HEK293 (cell line): ENCODE measurements around the gene C1orf21.

Source experiments
- CTCF ChIA-PET: fragments of 350-600 bp; formaldehyde crosslinking; extraction: SDS; loops from one replicate; lab custom pipeline; 2021; ENCODE audit warnings: antibody characterized with exemption; lab: Yijun Ruan, JAX
- POLR2A ChIA-PET: fragments of 300-600 bp; formaldehyde crosslinking; extraction: SDS; loops from one replicate; lab custom pipeline; 2020; ENCODE audit warnings: antibody characterized with exemption, inconsistent platforms; lab: Yijun Ruan, JAX
- H3K27ac ChIP-seq: fragments of 200-500 bp; sonication (Bioruptor generic); 2 replicates; pipeline ENCODE4 v1.5.1; 2014; ENCODE audit warnings: low read depth, low read length, control low read depth, inconsistent platforms; ENCODE audit errors: extremely low read depth
- H3K36me3 ChIP-seq, 2 experiments: fragments of 200-500 bp in 1 of 2; sonication (Bioruptor generic) in 1 of 2; 1 replicate in 1 of 2; 2 replicates in 1 of 2; pipeline ENCODE4 v1.5.1; 2014 to 2017; ENCODE audit warnings: inconsistent platforms in 2 of 2, low read length in 2 of 2; ENCODE audit not compliant: control insufficient read depth in 2 of 2, insufficient read depth in 1 of 2
- H3K4me1 ChIP-seq: fragments of 200-500 bp; sonication (Bioruptor generic); 2 replicates; pipeline ENCODE4 v1.5.1; 2014; ENCODE audit warnings: mild to moderate bottlenecking, low read length, inconsistent platforms; ENCODE audit not compliant: control insufficient read depth, insufficient read depth
- H3K4me3 ChIP-seq: 2 replicates; pipeline ENCODE4 v1.5.1; 2011; ENCODE audit warnings: low read depth, mild to moderate bottlenecking, control low read depth, low read length, moderate library complexity
- H3K9me3 ChIP-seq: fragments of 200-500 bp; sonication (Bioruptor generic); 2 replicates; pipeline ENCODE4 v1.5.1; 2014; ENCODE audit warnings: low read depth, low read length, inconsistent platforms; ENCODE audit not compliant: control insufficient read depth, insufficient read depth
- BCL11B ChIP-seq: fragments of 450-650 bp; formaldehyde crosslinking; IDR thresholded peaks from 2 replicates; pipeline ENCODE4 v1.5.1; 2016; ENCODE audit warnings: low read depth, missing biosample characterization, missing genetic modification characterization
- HIC1 ChIP-seq: fragments of 450-650 bp; formaldehyde crosslinking; IDR thresholded peaks from 2 replicates; pipeline ENCODE4 v1.5.1; 2016; ENCODE audit warnings: missing biosample characterization, missing genetic modification characterization
- HOXA7 ChIP-seq: sonication (generic); formaldehyde crosslinking; IDR thresholded peaks from 2 replicates; pipeline ENCODE4 v1.8.1; 2022; ENCODE audit warnings: missing genetic modification reagents, borderline replicate concordance
- HOXC10 ChIP-seq: sonication (generic); formaldehyde crosslinking; IDR thresholded peaks from 2 replicates; pipeline ENCODE4 v1.8.1; 2023; ENCODE audit warnings: mild to moderate bottlenecking, missing genetic modification reagents
- KLF9 ChIP-seq: fragments of 450-650 bp; formaldehyde crosslinking; IDR thresholded peaks from 2 replicates; pipeline ENCODE4 v1.5.1; 2016; ENCODE audit warnings: missing biosample characterization, missing genetic modification characterization, low read depth
- PRDM10 ChIP-seq: fragments of 450-650 bp; formaldehyde crosslinking; IDR thresholded peaks from 2 replicates; pipeline ENCODE4 v1.5.1; 2016; ENCODE audit warnings: missing biosample characterization, missing genetic modification characterization
- PRDM2 ChIP-seq: fragments of 450-650 bp; formaldehyde crosslinking; IDR thresholded peaks from 2 replicates; pipeline ENCODE4 v1.5.1; 2016; ENCODE audit warnings: missing biosample characterization, missing genetic modification characterization, borderline replicate concordance
- SP7 ChIP-seq: fragments of 450-650 bp; formaldehyde crosslinking; IDR thresholded peaks from 2 replicates; pipeline ENCODE4 v1.5.1; 2016; ENCODE audit warnings: missing biosample characterization, missing genetic modification characterization
- ZBTB49 ChIP-seq: fragments of 450-650 bp; formaldehyde crosslinking; IDR thresholded peaks from 2 replicates; pipeline ENCODE4 v1.5.1; 2016; ENCODE audit warnings: missing biosample characterization, missing genetic modification characterization, low read depth
- ZFP3 ChIP-seq: fragments of 450-650 bp; formaldehyde crosslinking; IDR thresholded peaks from 2 replicates; pipeline ENCODE4 v1.5.1; 2016; ENCODE audit warnings: low read depth, missing biosample characterization, missing genetic modification characterization
- ZNF138 ChIP-seq: fragments of 450-650 bp; formaldehyde crosslinking; IDR thresholded peaks from 2 replicates; pipeline ENCODE4 v1.5.1; 2016; ENCODE audit warnings: missing biosample characterization, missing genetic modification characterization, borderline replicate concordance
- ZNF2 ChIP-seq: fragments of 450-650 bp; formaldehyde crosslinking; IDR thresholded peaks from 2 replicates; pipeline ENCODE4 v1.5.1; 2016; ENCODE audit warnings: missing biosample characterization, missing genetic modification characterization
- ZNF335 ChIP-seq: fragments of 450-650 bp; formaldehyde crosslinking; conservative IDR thresholded peaks from 2 replicates; pipeline ENCODE4 v1.5.1; 2016; ENCODE audit warnings: missing biosample characterization, missing genetic modification characterization
- ZNF362 ChIP-seq: fragments of 450-650 bp; formaldehyde crosslinking; IDR thresholded peaks from 2 replicates; pipeline ENCODE4 v1.5.1; 2016; ENCODE audit warnings: missing biosample characterization, missing genetic modification characterization
- ZNF366 ChIP-seq: fragments of 450-650 bp; formaldehyde crosslinking; conservative IDR thresholded peaks from 2 replicates; pipeline ENCODE4 v1.5.1; 2016; ENCODE audit warnings: missing biosample characterization, missing genetic modification characterization
- ZNF48 ChIP-seq: fragments of 450-650 bp; formaldehyde crosslinking; IDR thresholded peaks from 2 replicates; pipeline ENCODE4 v1.5.1; 2016; ENCODE audit warnings: missing biosample characterization, missing genetic modification characterization
- ZNF561 ChIP-seq: fragments of 450-650 bp; IDR thresholded peaks from 2 replicates; pipeline ENCODE4 v1.5.1; 2018; ENCODE audit warnings: missing biosample characterization, missing genetic modification characterization, borderline replicate concordance
- ZNF580 ChIP-seq: fragments of 450-650 bp; formaldehyde crosslinking; IDR thresholded peaks from 2 replicates; pipeline ENCODE4 v1.5.1; 2016; ENCODE audit warnings: missing biosample characterization, missing genetic modification characterization
- ZNF585B ChIP-seq: fragments of 450-650 bp; formaldehyde crosslinking; IDR thresholded peaks from 2 replicates; pipeline ENCODE4 v1.5.1; 2016; ENCODE audit warnings: missing biosample characterization, missing genetic modification characterization
- ZNF670 ChIP-seq: fragments of 450-650 bp; formaldehyde crosslinking; IDR thresholded peaks from 2 replicates; pipeline ENCODE4 v1.5.1; 2016; ENCODE audit warnings: missing biosample characterization, missing genetic modification characterization, low read depth

Gene C1orf21

GRCh38 chr1:184387476-184388318 is 868 bp downstream of the C1orf21 start (continued):
- TF ChIP-seq ZNF48 (no peak), ZNF366 (tag by site-specific recombination) (peak; percentile 47; the same call in 1 of the 2 replicates), PRDM2 (tag by site-specific recombination) (no peak), ZNF138 (no peak), ZNF580 (tag by site-specific recombination) (no peak), ZNF585B (tag by site-specific recombination) (no peak), ZNF561 (tag by site-specific recombination) (no peak), HOXA7 (no peak), ZBTB49 (tag by site-specific recombination) (no peak), HOXC10 (no peak), ZFP3 (tag by site-specific recombination) (no peak), ZNF670 (no peak), HIC1 (tag by site-specific recombination) (no peak)

GRCh38 chr1:184388319-184388889 is 1.6 kb downstream of the C1orf21 start:
- Histone ChIP-seq H3K4me1 (peaks cover 30% of the 10 kb centered on the region), H3K27ac (no peak overlapping the region; the same call in 1 of the 2 replicates), H3K4me3 (peak overlapping the region; percentile 88), H3K36me3 (no peaks in the 10 kb centered on the region), H3K9me3 (no peaks in the 10 kb centered on the region)
- POLR2A ChIA-PET = no interaction called here
- CTCF ChIA-PET = no interaction called here
- TF ChIP-seq ZNF335 (tag by site-specific recombination) (peak; percentile 63), PRDM10 (tag by site-specific recombination) (peak; percentile 98), ZNF2 (tag by site-specific recombination) (0 out of 2 replicates have a peak, but pooled peaks have one; percentile 16), KLF9 (tag by site-specific recombination) (no peak), SP7 (tag by site-specific recombination) (0 out of 2 replicates have a peak, but pooled peaks have one; percentile 20), BCL11B (no peak), ZNF362 (tag by site-specific recombination) (peak; percentile 82)
